GM19468 (cell line): Measurements from ENCODE around the gene ATL3.
"Not testable (repeated sequence)": the region's sequence is repeated elsewhere in the genome, so short reads cannot be mapped to it uniquely, and the experiment has no call there.

Experiments used
- ATAC-seq: cut with Tn5 transposase; IDR thresholded peaks from one replicate; pipeline ENCODE4 v1.9.1; 2021; ENCODE audit warnings: mild to moderate bottlenecking, moderate library complexity, moderate number of reproducible peaks; ENCODE audit not compliant: unreplicated experiment; ENCODE audit errors: extremely low read depth

Gene ATL3

GRCh38 chr11:63599211-63600122 is 71.7 kb downstream of the ATL3 start:
- no peak for ATAC-seq

GRCh38 chr11:63598556-63598955 is 72.6 kb downstream of the ATL3 start:
- no peak for ATAC-seq

GRCh38 chr11:63595296-63595695 is 75.9 kb downstream of the ATL3 start:
- ATAC-seq: no peak

GRCh38 chr11:63592975-63593395 is 78.2 kb downstream of the ATL3 start:
- ATAC-seq: no peak

- no peak for ATAC-seq
These were observed 81.0 kb downstream of the ATL3 start for GRCh38 chr11:63590024-63590788.

- ATAC-seq: no peak
These were observed 82.2 kb downstream of the ATL3 start for GRCh38 chr11:63589000-63589399.

- ATAC-seq: no peak
These were observed 84.6 kb downstream of the ATL3 start for GRCh38 chr11:63586451-63587166.

- ATAC-seq: no peak
These were observed 87.9 kb downstream of the ATL3 start for GRCh38 chr11:63583357-63583677.

- ATAC-seq: not testable (repeated sequence)
These were observed 90.0 kb downstream of the ATL3 start for GRCh38 chr11:63581224-63581623.

GRCh38 chr11:63578882-63579281 is 92.3 kb downstream of the ATL3 start:
- ATAC-seq: not testable (repeated sequence)

GRCh38 chr11:63574856-63575602 is 96.1 kb downstream of the ATL3 start:
- no peak for ATAC-seq
